ENCODE data around the gene NCOA1. TPM values are rescaled to one million over a fixed set of nuclear protein-coding genes. Genes with fewer than 3 reads are reported as not detected.

The NCOA1 gene
- total RNA-seq, 2 experiments from 2014 or later, result 24.4 to 26.2 TPM

DNA sequence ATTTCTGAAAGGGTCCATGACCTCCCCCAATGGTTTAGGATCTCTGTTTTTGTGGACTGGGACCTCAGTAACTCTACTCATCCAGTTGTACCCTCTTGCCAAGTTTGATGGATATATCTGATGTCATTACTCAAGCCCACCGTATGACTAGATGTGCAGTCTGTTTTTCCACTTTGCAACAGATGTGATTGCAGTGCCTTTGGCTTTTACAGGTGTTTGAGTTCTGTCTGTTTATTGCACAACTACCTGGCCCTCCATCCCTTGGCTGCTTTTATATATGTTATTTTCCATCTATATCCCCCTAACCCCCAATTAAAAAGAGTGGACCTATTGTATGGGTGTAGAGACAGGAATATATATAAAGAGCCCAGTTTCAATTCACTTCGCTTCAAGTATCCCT is 10.8 kb downstream of the NCOA1 start:
- CTCF ChIA-PET, result no interaction called here
- no peak for DNase-seq
- Mint-ChIP-seq H3K9me3 (ENCODE audit: low read depth) (no peaks in the 10 kb centered on the region), H3K4me1 (peaks cover 3% of the 10 kb centered on the region), H3K27me3 (no peaks in the 10 kb centered on the region), H3K36me3 (peaks cover 8% of the 10 kb centered on the region), H3K27ac (no peak overlapping the region), H3K4me3 (no peak overlapping the region)
- ATAC-seq, result no peak

DNA sequence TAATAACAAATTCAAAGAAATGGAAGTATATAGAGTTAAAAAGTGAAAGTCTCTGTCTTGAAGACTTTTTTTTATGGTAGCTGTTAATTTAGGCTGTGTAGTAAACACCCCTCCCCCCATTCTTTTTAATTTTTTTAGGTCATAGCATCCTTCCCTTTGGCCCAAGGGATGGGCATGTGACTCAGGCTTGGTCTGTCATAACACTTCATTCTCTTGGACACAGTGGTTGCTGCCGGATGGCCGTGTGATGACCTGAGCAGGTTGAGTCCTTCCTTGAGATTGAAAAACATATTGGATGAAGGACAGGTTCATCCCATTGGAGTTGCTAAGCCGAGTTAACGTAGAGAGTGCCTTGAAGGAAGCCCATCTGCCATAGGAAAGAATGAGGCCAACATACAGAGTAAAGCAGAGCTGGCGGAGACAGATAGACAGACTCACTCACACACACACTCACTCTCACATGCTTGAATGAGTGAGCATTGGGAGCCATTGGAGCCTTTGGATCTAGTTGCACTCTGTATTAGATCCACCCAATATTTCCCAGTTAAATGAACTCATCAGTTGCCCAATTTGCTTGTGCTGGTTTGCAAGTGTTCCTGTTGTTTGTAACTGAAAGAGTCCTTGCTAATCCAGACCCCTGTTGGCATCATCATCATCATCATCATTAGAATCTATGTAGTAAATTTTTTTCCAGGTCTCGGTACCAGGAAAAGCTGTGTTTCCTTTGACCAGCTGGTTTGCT is 14.7 kb downstream of the NCOA1 start:
- ATAC-seq, result no peak

DNA sequence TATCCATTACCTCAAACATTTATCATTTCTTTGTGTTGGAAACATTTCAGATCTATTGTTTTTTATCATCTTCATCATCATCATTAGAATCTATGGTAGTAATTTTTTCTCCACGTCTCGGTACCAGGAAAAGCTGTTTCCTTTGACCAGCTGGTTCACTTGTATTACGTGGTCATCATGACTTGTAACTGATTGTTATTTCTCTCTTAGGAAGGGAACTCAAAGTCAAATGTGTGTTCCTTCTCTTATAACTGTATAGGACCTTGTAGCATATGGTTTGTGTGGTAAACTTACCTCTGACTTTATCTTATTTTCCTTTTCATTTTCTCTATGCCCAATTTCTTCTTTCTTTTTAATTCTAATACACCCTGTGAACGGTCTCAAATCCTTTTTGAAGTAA is 16.5 kb downstream of the NCOA1 start:
- CTCF ChIA-PET, result interaction anchor here (1.1 to 1.9 kb wide), 3 partner anchors 9 to 16 kb away, joined by 3 to 5 read pairs (median 4); no protein-coding TSS in a partner anchor
- Mint-ChIP-seq H3K36me3 (peaks cover 6% of the 10 kb centered on the region), H3K4me1 (peaks cover 43% of the 10 kb centered on the region), H3K4me3 (no peak overlapping the region), H3K27me3 (no peaks in the 10 kb centered on the region), H3K27ac (no peak overlapping the region), H3K9me3 (ENCODE audit: low read depth) (no peaks in the 10 kb centered on the region)
- no peak for ATAC-seq
- DNase-seq, result no peak

More for the DNA sequence above, 14.7 kb downstream of the NCOA1 start:
- Mint-ChIP-seq H3K4me3 (no peak overlapping the region), H3K4me1 (peaks cover 27% of the 10 kb centered on the region), H3K27ac (no peak overlapping the region), H3K9me3 (ENCODE audit: low read depth) (no peaks in the 10 kb centered on the region), H3K36me3 (peaks cover 6% of the 10 kb centered on the region), H3K27me3 (no peaks in the 10 kb centered on the region)
- CTCF ChIA-PET, result no interaction called here
- no peak for DNase-seq

DNA sequence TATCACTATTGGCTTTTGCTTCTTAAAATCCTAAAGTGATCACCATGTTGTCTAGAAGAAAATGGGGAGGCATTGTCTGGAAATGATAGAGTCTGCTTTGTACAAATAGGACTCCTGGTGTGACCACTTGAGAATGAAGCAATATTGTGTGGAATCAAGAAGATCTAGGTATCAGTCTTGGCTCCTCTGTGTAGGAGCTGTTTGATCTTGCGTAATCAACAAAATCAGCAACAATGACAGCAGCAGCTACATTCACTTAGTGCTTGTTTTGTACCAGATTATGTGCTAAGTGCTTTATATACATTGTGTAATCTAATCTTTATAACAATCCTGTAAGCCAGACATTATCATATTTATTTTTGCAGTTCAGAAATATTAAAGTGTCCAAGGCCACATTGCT is 17.8 kb downstream of the NCOA1 start:
- ATAC-seq, result no peak

DNA sequence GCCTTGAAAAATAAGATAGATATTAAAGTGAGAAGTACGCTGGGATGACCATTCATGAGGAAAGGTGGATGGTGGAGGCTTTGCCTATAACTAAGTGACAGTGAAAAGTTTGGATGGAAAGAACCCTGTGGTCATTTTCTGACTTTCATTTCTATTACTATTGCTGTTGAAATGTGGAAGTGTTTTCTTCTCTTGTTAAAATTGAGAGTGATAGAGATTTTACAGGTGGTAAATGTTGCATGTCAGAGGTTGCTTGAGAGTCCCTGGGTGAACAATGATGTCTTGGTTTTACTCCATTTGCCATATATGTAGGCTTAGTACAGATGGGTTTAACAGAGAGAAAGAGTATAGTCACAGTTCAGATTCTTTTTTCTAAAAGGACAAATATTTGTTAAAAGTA is 18.4 kb downstream of the NCOA1 start:
- Mint-ChIP-seq H3K9me3 (ENCODE audit: low read depth) (no peaks in the 10 kb centered on the region), H3K27me3 (no peaks in the 10 kb centered on the region), H3K4me1 (peaks cover 52% of the 10 kb centered on the region), H3K36me3 (peaks cover 6% of the 10 kb centered on the region), H3K27ac (no peak overlapping the region), H3K4me3 (no peak overlapping the region)
- ATAC-seq (no peak), DNase-seq (no peak)
- CTCF ChIA-PET, result no interaction called here

More for the DNA sequence above, 17.8 kb downstream of the NCOA1 start:
- Mint-ChIP-seq H3K27ac (no peak overlapping the region), H3K27me3 (no peaks in the 10 kb centered on the region), H3K36me3 (peaks cover 6% of the 10 kb centered on the region), H3K4me3 (no peak overlapping the region), H3K9me3 (ENCODE audit: low read depth) (no peaks in the 10 kb centered on the region), H3K4me1 (peaks cover 51% of the 10 kb centered on the region)
- DNase-seq, result no peak
- CTCF ChIA-PET, result no interaction called here

DNA sequence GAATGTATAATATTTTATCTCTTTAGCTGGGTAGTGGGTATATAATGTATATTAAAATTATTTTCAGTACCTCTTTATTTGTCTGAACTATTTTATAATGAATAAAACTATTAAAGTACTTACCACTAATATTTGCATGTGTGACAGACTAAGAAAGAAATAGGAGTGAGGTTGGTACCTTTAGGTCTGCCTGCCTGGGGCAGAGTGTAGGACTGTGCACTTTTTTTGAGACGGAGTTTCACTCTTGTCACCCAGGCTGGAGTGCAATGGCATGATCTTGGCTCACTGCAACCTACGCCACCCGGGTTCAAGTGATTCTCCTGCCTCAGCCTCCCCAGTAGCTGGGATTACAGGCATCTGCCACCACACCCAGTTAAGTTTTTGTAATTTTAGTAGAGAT is 18.8 kb downstream of the NCOA1 start:
- Mint-ChIP-seq H3K36me3 (peaks cover 6% of the 10 kb centered on the region), H3K27me3 (no peaks in the 10 kb centered on the region), H3K27ac (no peak overlapping the region), H3K4me3 (no peak overlapping the region), H3K9me3 (ENCODE audit: low read depth) (no peaks in the 10 kb centered on the region), H3K4me1 (peaks cover 55% of the 10 kb centered on the region)
- no peak for DNase-seq
- CTCF ChIA-PET, result no interaction called here
- no peak for ATAC-seq

DNA sequence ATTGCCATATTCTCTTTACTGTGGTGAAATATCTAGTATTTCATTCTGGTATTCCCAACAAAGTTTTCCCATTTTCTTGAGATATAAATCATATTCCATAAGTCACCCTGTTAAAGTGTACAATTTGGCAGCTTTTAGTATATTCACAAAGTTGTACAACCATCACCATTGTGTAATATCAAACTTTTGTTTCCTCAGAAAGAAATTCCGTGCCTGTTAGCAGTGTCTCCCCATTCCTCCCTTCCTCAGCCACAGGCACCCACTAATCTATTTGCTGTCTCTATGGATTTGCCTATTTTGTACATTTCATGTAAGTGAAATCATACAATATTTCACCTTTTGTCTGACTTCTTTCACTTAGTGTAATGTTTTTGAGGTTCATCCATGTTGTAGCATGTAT is 19.7 kb downstream of the NCOA1 start:
- Mint-ChIP-seq H3K9me3 (ENCODE audit: low read depth) (no peaks in the 10 kb centered on the region), H3K36me3 (peaks cover 3% of the 10 kb centered on the region), H3K27ac (no peak overlapping the region), H3K27me3 (no peaks in the 10 kb centered on the region), H3K4me3 (no peak overlapping the region), H3K4me1 (peaks cover 57% of the 10 kb centered on the region)
- DNase-seq (no peak), ATAC-seq (no peak)
- CTCF ChIA-PET, result no interaction called here

DNA sequence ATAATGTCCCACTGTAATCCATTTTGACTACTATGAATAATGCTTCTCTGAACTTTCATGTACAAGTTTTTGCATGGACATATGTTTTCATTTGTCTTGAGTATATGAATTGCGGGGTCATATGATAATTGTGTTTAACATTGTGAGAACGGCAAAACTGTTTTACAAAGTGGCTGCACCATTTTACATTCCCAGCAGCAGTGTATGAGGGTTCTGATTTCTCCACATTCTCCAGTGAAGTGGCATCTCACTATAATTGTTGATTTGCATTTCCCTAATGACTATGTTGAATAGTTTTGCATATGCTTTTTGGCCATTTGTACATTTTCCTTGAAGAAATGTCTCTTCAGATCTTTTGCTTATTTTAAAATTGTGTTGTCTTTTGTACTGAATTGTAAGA is 20.1 kb downstream of the NCOA1 start:
- Mint-ChIP-seq H3K4me3 (no peak overlapping the region), H3K36me3 (peaks cover 2% of the 10 kb centered on the region), H3K27ac (no peak overlapping the region), H3K27me3 (no peaks in the 10 kb centered on the region), H3K4me1 (peaks cover 57% of the 10 kb centered on the region), H3K9me3 (ENCODE audit: low read depth) (no peaks in the 10 kb centered on the region)
- no peak for ATAC-seq
- DNase-seq, result no peak
- CTCF ChIA-PET, result no interaction called here

DNA sequence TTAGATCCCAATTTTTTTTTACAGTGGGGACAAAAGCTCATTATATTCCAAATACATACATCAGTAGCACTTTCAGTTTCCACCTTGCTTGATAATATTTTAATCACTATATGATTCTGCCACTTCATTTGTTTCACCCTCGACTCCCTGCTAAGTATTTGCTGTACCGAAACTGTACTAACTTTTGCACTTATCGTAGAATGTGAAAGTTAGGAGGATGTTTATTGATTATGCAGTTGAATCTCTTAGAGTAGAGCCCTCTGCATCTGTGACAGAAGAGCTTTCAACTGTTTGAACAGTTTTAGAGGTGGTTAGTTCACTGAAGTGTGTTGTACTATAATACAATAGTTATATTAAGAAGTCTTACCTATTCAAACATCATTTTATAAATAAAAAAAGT is 20.8 kb downstream of the NCOA1 start:
- Mint-ChIP-seq H3K9me3 (ENCODE audit: low read depth) (no peaks in the 10 kb centered on the region), H3K4me3 (peak overlapping the region; percentile 24), H3K27me3 (no peaks in the 10 kb centered on the region), H3K4me1 (peaks cover 58% of the 10 kb centered on the region), H3K27ac (no peak overlapping the region), H3K36me3 (no peaks in the 10 kb centered on the region)
- ATAC-seq (peak; percentile 67), DNase-seq (no peak)
- CTCF ChIA-PET, result interaction anchor here (2.0 kb wide), 1 partner anchor 17 kb away, joined by 8 read pairs; no protein-coding TSS in a partner anchor

DNA sequence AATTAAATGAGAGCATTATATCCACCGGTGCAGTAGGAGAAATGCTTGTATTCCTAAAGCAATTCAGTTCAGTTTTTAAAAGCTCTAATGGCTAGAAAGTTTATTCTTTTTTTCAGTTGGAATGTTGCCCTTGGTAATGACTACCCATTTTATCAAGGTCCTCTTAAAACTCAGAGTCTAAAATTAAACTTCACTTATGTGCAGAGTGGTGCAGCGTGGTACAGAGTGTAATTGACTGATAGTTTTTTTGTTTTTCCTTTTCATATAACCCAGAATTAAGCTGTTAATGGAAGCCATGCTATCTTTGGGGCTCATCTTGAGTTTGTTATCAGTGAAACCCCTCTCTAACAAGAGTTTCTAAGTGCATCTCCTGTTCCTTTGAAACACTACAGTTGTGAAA is 21.4 kb downstream of the NCOA1 start:
- peaks cover 58% of the 10 kb centered on the region for H3K4me1 Mint-ChIP-seq
- peak overlapping the region; percentile 15 for H3K27ac Mint-ChIP-seq
- CTCF ChIA-PET, result interaction anchor here (1.2 to 2.0 kb wide), 2 partner anchors 12 to 17 kb away, joined by 3 to 8 read pairs; no protein-coding TSS in a partner anchor
- ATAC-seq, result no peak
- H3K36me3 Mint-ChIP-seq, result no peaks in the 10 kb centered on the region
- peak overlapping the region; percentile 13 for H3K4me3 Mint-ChIP-seq
- H3K9me3 Mint-ChIP-seq (ENCODE audit: low read depth), result no peaks in the 10 kb centered on the region
- no peaks in the 10 kb centered on the region for H3K27me3 Mint-ChIP-seq
- no peak for DNase-seq

DNA sequence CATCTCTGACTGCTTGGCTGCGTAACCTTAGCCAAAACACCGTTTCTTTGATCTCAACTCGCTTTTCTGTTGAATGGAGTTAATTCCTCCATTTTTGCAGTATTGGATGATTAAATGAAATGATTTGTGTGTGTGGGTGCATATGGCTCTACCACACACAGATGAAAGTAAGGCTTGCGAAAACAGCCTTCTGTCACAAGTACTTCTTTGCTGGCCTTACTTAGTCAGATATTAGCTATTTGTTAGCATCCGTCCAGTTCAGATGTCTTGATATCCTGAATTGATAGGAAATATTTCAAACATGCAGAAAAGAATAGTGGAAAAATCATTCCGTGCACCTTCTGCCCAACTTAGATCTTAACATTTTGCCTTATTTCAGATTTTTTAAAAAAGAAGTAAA is 21.8 kb downstream of the NCOA1 start:
- CTCF ChIA-PET, result interaction anchor here (1.2 to 2.0 kb wide), 2 partner anchors 11 to 18 kb away, joined by 3 to 8 read pairs; no protein-coding TSS in a partner anchor
- no peak for ATAC-seq
- no peaks in the 10 kb centered on the region for H3K36me3 Mint-ChIP-seq
- H3K27ac Mint-ChIP-seq, result no peak overlapping the region
- H3K9me3 Mint-ChIP-seq (ENCODE audit: low read depth), result no peaks in the 10 kb centered on the region
- no peaks in the 10 kb centered on the region for H3K27me3 Mint-ChIP-seq
- H3K4me1 Mint-ChIP-seq, result peaks cover 57% of the 10 kb centered on the region
- H3K4me3 Mint-ChIP-seq, result no peak overlapping the region
- DNase-seq, result no peak

DNA sequence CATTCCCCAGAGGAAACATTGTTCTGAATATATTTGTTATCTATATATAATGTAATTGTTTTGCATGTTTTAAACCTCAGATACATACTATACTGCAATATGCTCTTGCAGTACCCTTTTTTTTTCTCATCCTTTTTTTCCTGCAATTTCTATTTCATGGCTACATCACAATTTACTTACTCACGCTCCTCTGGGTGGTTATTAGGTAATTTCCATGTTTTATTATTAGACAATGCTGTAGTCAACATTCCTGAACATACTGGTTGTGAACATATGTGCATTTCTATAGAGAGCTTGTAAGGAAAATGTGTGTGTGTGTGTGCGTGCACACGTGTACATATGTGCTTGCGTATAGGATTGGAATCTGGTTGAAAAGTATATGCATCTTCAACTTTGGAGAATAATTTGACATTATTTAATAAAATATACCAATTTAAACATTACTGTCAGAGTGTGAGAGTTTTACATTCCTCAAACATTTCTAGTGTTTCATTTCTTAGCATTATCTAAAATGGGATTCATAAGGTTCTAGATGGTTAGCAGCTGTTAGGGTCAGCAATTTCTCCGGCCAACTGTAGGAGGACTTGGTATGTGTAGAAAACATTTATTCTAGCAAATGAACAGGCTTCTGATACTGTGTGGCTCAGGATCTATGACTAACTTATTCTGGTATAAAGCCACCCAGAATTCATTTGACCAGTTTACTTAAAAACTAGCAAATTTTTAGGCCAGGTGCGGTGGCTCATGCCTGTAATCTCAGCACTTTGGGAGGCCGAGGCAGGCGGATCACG is 22.4 kb downstream of the NCOA1 start:
- CTCF ChIA-PET, result interaction anchor here (1.2 to 2.0 kb wide), 2 partner anchors 11 to 18 kb away, joined by 3 to 8 read pairs; no protein-coding TSS in a partner anchor
- no peak overlapping the region for H3K4me3 Mint-ChIP-seq
- H3K9me3 Mint-ChIP-seq (ENCODE audit: low read depth), result no peaks in the 10 kb centered on the region
- DNase-seq (no peak), ATAC-seq (no peak)
- H3K36me3 Mint-ChIP-seq, result no peaks in the 10 kb centered on the region
- H3K27me3 Mint-ChIP-seq, result no peaks in the 10 kb centered on the region
- peaks cover 54% of the 10 kb centered on the region for H3K4me1 Mint-ChIP-seq
- H3K27ac Mint-ChIP-seq, result no peak overlapping the region

DNA sequence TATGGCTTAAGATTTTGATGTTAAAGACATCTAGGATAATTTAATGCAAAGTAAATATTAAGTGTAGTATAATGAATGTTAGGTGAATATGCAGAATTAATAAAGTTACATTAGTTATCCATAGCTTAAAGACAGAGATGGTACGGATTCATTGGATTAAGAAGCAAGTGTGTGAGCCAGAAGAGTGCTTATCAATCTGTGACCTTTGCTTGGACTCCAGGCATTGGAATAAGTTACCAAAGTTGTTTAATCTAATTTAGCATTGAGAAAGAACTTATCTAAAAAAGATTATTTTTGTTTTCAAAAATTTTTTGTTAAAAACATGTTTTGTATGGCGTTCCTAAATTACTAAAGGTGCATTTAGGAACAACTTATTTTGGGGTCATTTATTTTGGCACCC is 23.8 kb downstream of the NCOA1 start:
- H3K36me3 Mint-ChIP-seq, result peaks cover 2% of the 10 kb centered on the region
- H3K9me3 Mint-ChIP-seq (ENCODE audit: low read depth), result no peaks in the 10 kb centered on the region
- H3K27me3 Mint-ChIP-seq, result no peaks in the 10 kb centered on the region
- DNase-seq (no peak), ATAC-seq (no peak)
- CTCF ChIA-PET, result no interaction called here
- no peak overlapping the region for H3K27ac Mint-ChIP-seq
- peaks cover 42% of the 10 kb centered on the region for H3K4me1 Mint-ChIP-seq
- no peak overlapping the region for H3K4me3 Mint-ChIP-seq

DNA sequence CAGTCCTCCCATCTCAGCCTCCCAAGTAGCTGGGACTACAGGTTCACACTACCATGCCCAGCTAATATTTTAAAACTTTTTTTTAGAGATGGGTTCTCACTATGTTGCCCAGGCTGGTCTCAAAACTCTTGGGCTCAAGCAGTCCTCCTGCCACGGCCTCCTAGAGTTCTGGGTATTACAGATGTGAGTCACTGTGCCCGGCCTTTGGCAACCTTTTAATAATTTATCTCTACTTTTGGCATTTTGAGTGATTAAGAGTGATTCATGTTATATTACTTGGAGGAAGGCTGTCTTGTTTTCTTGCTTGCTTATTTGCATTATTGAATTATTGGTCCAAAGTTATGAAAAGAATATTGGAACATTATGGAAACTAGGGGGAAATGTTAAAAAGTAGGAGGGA is 24.3 kb downstream of the NCOA1 start:
- Mint-ChIP-seq H3K27ac (no peak overlapping the region), H3K4me3 (no peak overlapping the region), H3K27me3 (no peaks in the 10 kb centered on the region), H3K4me1 (peaks cover 42% of the 10 kb centered on the region), H3K36me3 (peaks cover 2% of the 10 kb centered on the region), H3K9me3 (ENCODE audit: low read depth) (no peaks in the 10 kb centered on the region)
- CTCF ChIA-PET, result interaction anchor here (1.5 kb wide), 1 partner anchor 8 kb away, joined by 5 read pairs; no protein-coding TSS in a partner anchor
- DNase-seq, result no peak
- no peak for ATAC-seq
